GM06990 (cell line): ENCODE measurements around the gene PRKCH.

Source experiments
- DNase-seq: peaks from one replicate; pipeline ENCODE4 v3.0.0-alpha.2; 2011; ENCODE audit not compliant: insufficient read length; ENCODE audit errors: extremely low read depth
- H3K27me3 ChIP-seq: replicated peaks from 2 replicates; pipeline ENCODE4 v1.6.0; 2011; ENCODE audit warnings: low read length; ENCODE audit not compliant: control insufficient read depth, insufficient read depth
- H3K36me3 ChIP-seq: 2 replicates; pipeline ENCODE4 v1.5.1; 2011; ENCODE audit warnings: low read length; ENCODE audit not compliant: control insufficient read depth, insufficient read depth
- H3K4me3 ChIP-seq: replicated peaks from 2 replicates; pipeline ENCODE4 v1.5.1; 2011; ENCODE audit warnings: low read depth, mild to moderate bottlenecking, control low read depth, low read length
- TF ChIP-seq, protein P1 (sequence below): IDR thresholded peaks from 2 replicates; pipeline ENCODE4 v1.5.1; 2011; ENCODE audit warnings: low read length, control low read depth, mild to moderate bottlenecking, inconsistent platforms; ENCODE audit not compliant: insufficient read depth, poor library complexity, severe bottlenecking

The PRKCH gene

DNA sequence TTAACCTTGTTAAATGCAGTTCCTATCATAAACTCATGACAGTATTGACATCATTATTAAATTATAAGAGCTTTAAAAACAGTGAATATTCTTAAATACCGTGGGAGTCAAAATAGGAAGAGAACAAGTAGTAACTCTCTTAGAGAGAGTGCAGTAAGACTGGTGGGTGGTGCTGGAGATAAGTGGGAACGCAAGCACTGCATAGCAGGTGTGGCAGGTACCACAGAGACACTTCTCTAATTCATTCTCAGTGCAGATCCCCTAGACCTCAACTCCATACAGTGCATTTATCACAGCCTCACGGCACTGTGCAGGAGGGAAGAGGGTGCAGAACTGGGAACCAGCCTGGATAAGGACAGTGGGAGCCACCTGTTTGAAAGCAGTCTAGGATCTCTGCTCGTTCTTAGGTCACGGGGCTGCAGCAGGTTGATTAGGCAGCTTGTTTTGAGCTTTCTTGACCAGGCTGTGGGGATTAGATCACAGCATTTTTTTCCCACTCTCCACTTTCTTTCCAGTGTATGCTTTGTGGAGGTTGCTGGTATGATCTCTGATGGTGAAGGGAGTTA is 165.6 kb downstream of the PRKCH start:
- no peaks in the 10 kb centered on the region for H3K27me3 ChIP-seq
- no peaks in the 10 kb centered on the region; the same call in none of the 2 replicates for H3K36me3 ChIP-seq
- DNase-seq, result no peak
- TF ChIP-seq, protein P1, sequence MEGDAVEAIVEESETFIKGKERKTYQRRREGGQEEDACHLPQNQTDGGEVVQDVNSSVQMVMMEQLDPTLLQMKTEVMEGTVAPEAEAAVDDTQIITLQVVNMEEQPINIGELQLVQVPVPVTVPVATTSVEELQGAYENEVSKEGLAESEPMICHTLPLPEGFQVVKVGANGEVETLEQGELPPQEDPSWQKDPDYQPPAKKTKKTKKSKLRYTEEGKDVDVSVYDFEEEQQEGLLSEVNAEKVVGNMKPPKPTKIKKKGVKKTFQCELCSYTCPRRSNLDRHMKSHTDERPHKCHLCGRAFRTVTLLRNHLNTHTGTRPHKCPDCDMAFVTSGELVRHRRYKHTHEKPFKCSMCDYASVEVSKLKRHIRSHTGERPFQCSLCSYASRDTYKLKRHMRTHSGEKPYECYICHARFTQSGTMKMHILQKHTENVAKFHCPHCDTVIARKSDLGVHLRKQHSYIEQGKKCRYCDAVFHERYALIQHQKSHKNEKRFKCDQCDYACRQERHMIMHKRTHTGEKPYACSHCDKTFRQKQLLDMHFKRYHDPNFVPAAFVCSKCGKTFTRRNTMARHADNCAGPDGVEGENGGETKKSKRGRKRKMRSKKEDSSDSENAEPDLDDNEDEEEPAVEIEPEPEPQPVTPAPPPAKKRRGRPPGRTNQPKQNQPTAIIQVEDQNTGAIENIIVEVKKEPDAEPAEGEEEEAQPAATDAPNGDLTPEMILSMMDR, result no peak
- no peak overlapping the region for H3K4me3 ChIP-seq

DNA sequence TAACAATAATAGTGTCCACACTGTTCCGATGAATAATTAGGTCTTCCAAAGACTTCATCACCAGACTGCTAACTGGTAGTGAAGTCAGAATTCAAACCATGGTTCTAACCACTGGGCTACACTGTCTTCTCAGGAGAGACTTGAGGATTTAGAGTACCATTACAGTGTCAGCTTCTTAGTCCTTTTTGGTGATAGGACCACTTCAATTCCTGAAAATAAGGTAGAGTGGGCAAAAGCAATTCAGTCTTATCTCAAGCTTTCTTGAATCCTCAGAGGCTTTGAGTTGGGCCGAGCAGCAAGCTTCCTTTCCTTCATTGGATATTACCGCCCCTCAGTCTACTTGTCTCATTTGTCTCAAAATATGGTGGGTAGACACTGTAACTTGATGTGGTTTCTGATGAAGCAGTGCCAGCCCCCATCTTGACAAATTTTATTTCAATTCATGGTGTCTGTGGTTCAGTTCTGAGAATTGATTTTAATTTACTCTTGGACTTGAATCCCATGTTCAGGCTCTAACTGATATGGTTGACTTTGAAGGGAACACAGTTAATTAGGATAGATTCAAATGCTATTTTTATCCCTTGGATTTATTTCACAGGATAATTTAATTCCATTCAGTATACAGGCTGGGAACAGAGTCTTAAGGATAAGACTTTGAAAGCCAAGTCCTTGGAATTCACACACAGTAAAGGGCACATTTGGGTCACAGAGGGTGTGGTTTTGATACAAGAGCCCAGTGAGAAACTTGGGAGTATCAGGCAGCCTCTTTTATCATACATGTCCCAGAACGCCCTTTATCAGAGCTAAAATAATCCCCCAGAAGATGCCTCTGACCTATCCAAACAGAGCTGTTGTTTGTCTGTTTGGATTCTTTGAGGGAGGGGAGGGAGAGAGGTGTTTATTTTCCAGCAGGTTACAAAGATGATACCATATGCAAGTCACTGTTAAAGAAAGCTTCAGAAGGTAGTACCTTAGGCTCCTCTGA is 167.3 kb downstream of the PRKCH start:
- Histone ChIP-seq H3K4me3 (no peak overlapping the region), H3K36me3 (no peaks in the 10 kb centered on the region; the same call in none of the 2 replicates), H3K27me3 (no peaks in the 10 kb centered on the region)
- TF ChIP-seq, protein P1, result no peak
- DNase-seq, result no peak

DNA sequence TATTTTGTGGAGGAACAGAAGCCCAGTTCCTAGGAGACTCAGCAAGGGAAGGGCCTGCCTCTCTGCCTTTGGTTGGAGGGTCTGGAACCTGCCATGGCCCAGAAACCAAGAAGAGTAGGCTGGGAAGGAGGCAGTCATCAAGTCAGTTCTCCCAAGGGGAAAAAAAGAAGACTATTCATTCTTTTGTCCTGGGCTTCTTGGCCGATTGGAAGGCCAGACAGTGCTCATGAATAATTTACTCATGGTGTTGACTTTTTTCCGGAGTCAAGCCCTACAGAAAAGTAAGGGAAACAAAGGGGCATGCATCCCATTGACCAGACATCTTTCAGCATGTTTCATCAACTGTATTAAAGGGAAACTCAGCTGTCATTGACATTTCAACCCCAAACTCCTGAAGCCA is 168.1 kb downstream of the PRKCH start:
- no peak for DNase-seq
- no peaks in the 10 kb centered on the region for H3K27me3 ChIP-seq
- TF ChIP-seq, protein P1, result no peak
- H3K4me3 ChIP-seq, result no peak overlapping the region
- H3K36me3 ChIP-seq, result no peaks in the 10 kb centered on the region; the same call in none of the 2 replicates

DNA sequence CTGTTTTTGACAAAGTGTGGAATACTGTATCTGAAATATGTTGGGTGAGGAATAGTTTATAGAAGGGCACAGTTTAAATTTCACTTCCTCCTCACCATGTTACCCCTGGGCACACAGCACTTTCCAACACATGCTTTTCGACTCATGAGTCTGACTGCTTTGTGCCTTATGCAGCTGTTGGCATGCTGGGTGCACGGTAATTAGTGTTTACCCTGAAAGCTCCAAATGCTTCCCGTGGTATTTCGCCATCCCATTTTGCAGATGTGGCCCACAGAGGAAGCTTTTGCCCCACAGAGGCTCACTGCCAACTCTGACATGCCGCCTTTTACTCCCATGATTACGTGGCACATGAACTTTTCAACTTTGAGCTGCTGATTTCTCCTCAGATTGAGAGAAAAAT is 168.6 kb downstream of the PRKCH start:
- no peak for DNase-seq
- Histone ChIP-seq H3K4me3 (no peak overlapping the region), H3K27me3 (no peaks in the 10 kb centered on the region), H3K36me3 (no peaks in the 10 kb centered on the region; the same call in none of the 2 replicates)
- TF ChIP-seq, protein P1, result no peak

DNA sequence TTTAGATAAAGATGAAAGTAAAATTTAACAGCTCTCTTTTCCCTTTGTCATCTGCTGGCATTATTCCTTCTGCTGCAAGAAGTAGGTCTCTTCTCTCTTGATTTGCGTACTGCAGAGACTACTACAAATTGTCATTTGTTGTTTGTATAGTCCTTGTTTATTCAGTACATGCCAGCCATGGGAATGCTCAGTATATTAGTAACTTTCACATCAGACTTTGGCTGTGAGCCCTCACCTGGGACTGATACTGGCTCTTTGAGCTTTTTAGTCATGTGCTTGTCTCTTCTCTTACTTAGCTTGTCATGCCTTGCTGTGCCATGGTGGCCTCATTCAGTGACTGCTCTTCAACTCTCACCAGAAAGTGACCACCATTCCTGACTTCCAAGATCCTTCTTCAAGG is 169.8 kb downstream of the PRKCH start:
- no peak for DNase-seq
- H3K36me3 ChIP-seq, result no peaks in the 10 kb centered on the region; the same call in none of the 2 replicates
- no peak overlapping the region for H3K4me3 ChIP-seq
- no peaks in the 10 kb centered on the region for H3K27me3 ChIP-seq
- TF ChIP-seq, protein P1, result no peak
